Measurements from ENCODE around the gene SALL4. TPM values are rescaled to one million over a fixed set of nuclear protein-coding genes. Genes with fewer than 3 reads are reported as not detected.

SALL4 gene
- total and polyA plus RNA-seq, 2 of the 8 experiments (the other 6 are each of a cell fraction or from before 2014, with no cell fraction given) = 108 to 235 TPM

Other genes starting within 250 kb of the SALL4 start
- 6.4 and 7.7 TPM in 2 replicates for gene ATP9A, start 34.1 kb downstream of the SALL4 start, total RNA-seq (2021; fragmentation: NEBNext Ultra II Directional; extraction: Animal tissue kit (Norgen Biotek cat#: 25700))
- gene ATP9A, start 34.1 kb downstream of the SALL4 start, polyA plus RNA-seq (2011; rRNA removed) = 4.6 and 5.0 TPM in 2 replicates